NCI-H774 (cell line): ENCODE measurements around the gene SPINK14.
A peak's percentile ranks its signal among the peaks of the same experiment; 100 is the strongest.

ENCODE experiments used
- DNase-seq: peaks from one replicate; lab custom pipeline; 2025; lab: John Stamatoyannopoulos, UW

SPINK14 gene

DNA sequence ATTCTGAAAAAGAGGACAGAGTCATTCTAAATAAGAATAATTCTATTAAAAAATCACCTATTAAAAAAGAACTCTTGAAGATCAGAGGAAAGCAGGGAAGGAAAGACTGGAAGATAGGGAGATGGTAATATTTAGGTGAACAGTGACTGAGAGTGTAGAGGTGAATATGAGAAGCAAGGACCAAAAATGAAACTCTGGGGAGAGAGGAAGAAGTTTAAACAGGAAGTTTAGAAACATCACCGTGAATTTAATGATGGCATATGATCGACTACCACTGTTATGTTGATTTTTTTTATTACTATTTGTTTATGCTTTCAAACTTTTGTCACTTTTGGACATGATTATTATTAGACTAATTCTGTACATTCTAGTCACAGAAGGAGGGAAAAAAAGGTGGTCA, 32.8 kb downstream of the SPINK14 start:
- DNase-seq, result no peak

DNA sequence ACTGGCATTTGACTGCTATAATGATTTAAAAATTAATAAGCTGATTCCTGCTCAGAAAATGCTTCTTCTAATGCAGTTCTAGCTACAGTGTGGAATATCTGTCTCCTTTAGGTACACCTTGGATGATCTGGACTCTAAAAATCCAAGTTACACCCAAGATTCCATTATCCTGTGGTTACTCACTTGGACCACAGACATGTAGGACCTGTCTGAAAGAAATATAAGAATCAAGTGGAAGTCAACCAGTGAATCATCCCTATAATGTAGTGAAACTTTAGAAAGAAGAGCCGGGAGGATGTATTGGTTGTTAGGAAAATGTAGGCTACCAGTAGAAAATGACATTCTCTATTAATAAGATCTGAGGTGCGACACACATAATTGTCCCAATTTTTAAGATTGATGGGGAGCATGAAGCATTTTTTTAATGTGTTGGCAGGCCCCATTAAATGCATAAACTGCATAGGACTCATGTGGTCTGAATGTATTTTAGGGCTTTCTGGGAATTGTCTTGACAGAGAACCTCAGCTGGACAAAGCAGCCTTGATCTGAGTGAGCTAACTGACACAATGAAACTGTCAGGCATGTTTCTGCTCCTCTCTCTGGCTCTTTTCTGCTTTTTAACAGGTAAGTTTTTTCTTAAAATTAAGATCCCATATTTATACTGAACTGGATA, 34.3 kb downstream of the SPINK14 start, which contains the start of gene SPINK6:
SPINK6 (plus strand) TSS at position 512 of the 673 bp plus-strand sequence; CDS start at position 567, 55 bp downstream.
- no peak for DNase-seq

- no peak for DNase-seq
Measured at GRCh38 chr5:148205044-148205806, 36.9 kb downstream of the SPINK14 start.

GRCh38 chr5:148205865-148206264, 37.5 kb downstream of the SPINK14 start:
- DNase-seq, result no peak

DNA sequence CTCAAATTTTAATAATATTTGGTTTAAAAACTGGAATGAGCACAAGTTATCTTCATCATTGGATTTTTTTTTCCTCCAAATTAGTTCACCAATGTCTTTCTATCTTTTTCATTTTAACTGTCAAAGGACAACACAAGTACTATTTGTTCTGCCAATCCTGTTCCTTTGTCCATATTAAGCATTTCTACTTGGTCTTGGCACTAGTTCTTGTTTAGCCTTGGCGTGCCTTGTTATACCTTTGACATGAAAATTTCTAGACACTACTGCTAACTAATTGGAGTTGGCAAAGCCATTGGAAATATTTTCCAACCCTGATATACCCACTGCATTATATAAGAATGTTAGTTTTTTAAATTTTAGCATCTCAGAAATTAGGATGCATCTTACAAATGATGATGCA, 38.3 kb downstream of the SPINK14 start:
- no peak for DNase-seq

- no peak for DNase-seq
Measured at GRCh38 chr5:148208226-148208625, 39.9 kb downstream of the SPINK14 start.

DNA sequence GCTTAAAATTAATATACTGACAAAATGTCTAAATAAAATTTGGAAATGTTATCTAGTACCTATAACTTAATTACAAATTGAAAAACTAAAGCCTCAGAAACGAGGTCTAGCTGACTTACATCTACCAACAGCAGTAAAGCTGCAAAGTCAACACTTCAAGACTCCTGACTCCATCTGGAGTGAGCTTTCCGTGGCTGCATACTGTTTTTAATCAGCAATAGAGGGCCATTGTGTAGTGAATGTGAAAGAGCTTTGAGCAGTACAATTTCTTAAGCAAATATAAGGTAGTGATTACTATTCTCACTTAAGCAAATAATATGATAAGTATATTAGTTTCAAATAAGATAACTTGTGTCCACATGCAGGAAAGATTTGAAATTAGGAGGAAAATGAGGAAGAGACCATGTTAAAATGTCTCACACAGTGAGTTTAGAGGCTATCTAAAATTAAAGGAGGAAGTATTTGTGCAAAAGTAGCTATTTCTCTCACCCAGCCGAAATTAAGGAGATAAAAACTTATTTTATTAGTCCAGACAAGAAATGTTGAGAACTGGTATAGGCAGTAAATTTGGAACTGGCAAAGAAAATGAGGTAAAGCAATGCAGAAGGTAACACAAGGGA, 40.9 kb downstream of the SPINK14 start:
- DNase-seq, result peak; percentile 31

GRCh38 chr5:148214665-148215185, 46.4 kb downstream of the SPINK14 start:
- DNase-seq, result no peak

DNA sequence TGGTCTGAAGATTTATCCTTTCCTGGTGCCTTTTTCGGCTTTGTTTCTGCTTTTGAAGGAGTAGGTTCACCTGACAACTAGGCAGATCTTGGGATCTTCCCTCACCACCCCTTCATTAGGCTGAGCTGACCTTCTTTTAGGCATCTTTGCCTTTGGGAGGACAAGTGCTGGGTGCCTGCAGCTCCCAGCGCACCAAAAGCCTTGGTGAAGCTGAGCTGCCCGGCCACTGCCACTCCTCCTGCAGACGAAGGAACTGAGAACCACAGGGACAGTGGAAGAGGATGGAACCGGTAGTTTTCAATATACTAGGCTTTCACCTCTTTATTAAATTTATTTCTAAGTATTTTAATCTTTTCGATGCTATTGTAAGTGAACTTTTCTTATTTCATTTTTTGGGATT, 53.2 kb downstream of the SPINK14 start:
- DNase-seq, result no peak

DNA sequence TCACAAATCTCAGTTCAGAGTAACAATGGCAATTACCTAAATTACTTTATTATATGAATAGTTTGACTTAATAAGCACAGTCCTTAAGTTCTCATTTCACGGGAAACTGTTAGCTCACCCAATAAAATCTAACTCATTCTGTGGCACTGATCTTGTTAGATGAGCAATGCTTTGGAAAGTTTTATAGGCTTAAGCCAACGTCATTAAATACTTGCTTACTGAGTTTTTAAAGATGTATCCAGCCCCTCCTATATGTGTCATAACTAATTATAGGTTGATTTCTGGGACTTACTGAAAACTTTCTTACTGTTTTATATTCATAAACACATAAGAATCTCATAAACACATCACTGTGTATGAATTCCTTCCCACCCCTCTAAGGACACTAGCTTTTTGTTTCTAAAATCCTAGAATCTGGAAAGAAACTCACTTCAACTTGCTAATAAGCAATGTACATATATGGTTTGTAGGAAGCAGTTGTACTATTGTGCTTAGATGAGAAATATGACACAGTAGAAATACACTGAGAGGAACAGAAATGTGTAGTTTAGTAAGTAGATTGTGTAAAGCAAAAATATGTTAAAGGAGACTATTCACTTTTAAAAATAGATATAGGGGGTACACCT, 55.9 kb downstream of the SPINK14 start:
- DNase-seq, result no peak
